AG09309 (cell line): ENCODE results near the gene GOLGA8S.
"Not testable (repeated sequence)": the region's sequence is repeated elsewhere in the genome, so short reads cannot be mapped to it uniquely, and the experiment has no call there.

ENCODE experiments used
- DNase-seq: peaks from one replicate; pipeline ENCODE4 v3.0.0-alpha.2; 2010; ENCODE audit warnings: low read depth
- H3K4me3 ChIP-seq: 2 replicates; pipeline ENCODE4 v1.5.1; 2011; ENCODE audit warnings: mild to moderate bottlenecking, low read depth, low read length, moderate library complexity; ENCODE audit not compliant: control insufficient read depth
- CTCF ChIP-seq: IDR thresholded peaks from 2 replicates; pipeline ENCODE4 v1.5.1; 2011; ENCODE audit warnings: mild to moderate bottlenecking, low read depth, low read length, inconsistent platforms; ENCODE audit not compliant: insufficient read depth, control insufficient read depth; ENCODE audit errors: missing control alignments

The GOLGA8S gene

GRCh38 chr15:23401627-23402026 lies 47.1 kb downstream of the GOLGA8S start:
- no peak for TF ChIP-seq CTCF

GRCh38 chr15:23402140-23402539 lies 47.6 kb downstream of the GOLGA8S start:
- no peak for DNase-seq
- H3K4me3 ChIP-seq: no peak overlapping the region
- no peak for TF ChIP-seq CTCF

More at GRCh38 chr15:23401627-23402026, 47.1 kb downstream of the GOLGA8S start:
- DNase-seq: no peak
- no peak overlapping the region for H3K4me3 ChIP-seq

GRCh38 chr15:23402544-23402943 lies 48.0 kb downstream of the GOLGA8S start:
- TF ChIP-seq CTCF: no peak
- H3K4me3 ChIP-seq: no peak overlapping the region
- DNase-seq: no peak

GRCh38 chr15:23403550-23403949 lies 49.0 kb downstream of the GOLGA8S start:
- TF ChIP-seq CTCF: no peak

GRCh38 chr15:23411841-23412240 lies 57.3 kb downstream of the GOLGA8S start:
- no peak overlapping the region for H3K4me3 ChIP-seq
- no peak for DNase-seq
- no peak for TF ChIP-seq CTCF

More at GRCh38 chr15:23403550-23403949, 49.0 kb downstream of the GOLGA8S start:
- no peak overlapping the region for H3K4me3 ChIP-seq
- no peak for DNase-seq

- DNase-seq, H3K4me3 ChIP-seq: not testable (repeated sequence)
Observed at GRCh38 chr15:23412881-23413600, 58.5 kb downstream of the GOLGA8S start.
